NB4 (cell line): ENCODE measurements around the gene KCNQ1.

Experiments
- POLR2A ChIP-seq: IDR thresholded peaks from 2 replicates; pipeline ENCODE4 v1.6.1; 2011; ENCODE audit warnings: mild to moderate bottlenecking; ENCODE audit not compliant: insufficient read length; ENCODE audit errors: extremely low read depth
- TF ChIP-seq, protein P1 (sequence below): IDR thresholded peaks from one replicate; pipeline ENCODE4 v1.5.1; 2012; ENCODE audit warnings: low read depth, low read length

DNA sequence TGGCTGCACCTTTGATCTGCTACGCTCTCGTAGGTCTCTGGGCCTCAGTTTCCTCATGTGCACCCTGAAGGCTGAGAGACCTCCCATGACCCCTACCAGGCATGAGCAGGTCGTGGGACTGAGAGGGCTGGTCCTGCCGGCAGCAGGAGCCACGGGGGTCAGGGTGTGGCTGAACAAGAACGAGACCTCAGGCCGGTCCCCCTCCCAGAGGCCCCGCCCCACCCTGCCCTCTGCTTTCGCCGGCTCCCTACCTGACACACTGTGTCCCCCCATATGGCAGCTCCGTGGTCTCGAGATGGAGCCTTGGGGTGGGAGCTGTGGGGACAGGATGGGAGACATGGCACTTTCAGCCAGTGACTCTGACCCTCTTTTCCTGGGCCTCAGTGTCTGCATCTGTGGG lies 400.2 kb downstream of the KCNQ1 start:
- TF ChIP-seq POLR2A, result no peak
- TF ChIP-seq, protein P1, sequence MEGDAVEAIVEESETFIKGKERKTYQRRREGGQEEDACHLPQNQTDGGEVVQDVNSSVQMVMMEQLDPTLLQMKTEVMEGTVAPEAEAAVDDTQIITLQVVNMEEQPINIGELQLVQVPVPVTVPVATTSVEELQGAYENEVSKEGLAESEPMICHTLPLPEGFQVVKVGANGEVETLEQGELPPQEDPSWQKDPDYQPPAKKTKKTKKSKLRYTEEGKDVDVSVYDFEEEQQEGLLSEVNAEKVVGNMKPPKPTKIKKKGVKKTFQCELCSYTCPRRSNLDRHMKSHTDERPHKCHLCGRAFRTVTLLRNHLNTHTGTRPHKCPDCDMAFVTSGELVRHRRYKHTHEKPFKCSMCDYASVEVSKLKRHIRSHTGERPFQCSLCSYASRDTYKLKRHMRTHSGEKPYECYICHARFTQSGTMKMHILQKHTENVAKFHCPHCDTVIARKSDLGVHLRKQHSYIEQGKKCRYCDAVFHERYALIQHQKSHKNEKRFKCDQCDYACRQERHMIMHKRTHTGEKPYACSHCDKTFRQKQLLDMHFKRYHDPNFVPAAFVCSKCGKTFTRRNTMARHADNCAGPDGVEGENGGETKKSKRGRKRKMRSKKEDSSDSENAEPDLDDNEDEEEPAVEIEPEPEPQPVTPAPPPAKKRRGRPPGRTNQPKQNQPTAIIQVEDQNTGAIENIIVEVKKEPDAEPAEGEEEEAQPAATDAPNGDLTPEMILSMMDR, result no peak
